Measurements from ENCODE around the gene SORBS1.

SORBS1 gene

GRCh38 chr10:95503001-95503400 is 58.2 kb downstream of the SORBS1 start:
- ChIA-PET CTCF (no interaction called here), POLR2A (no interaction called here)
- no peak for TF ChIP-seq CTCF (IDR thresholded peaks at IDR 0.05; ENCODE audit: control extremely low read depth, extremely low read depth, low read depth, missing control alignments)
- DNase-seq (ENCODE audit: extremely low spot score): no peak

DNA sequence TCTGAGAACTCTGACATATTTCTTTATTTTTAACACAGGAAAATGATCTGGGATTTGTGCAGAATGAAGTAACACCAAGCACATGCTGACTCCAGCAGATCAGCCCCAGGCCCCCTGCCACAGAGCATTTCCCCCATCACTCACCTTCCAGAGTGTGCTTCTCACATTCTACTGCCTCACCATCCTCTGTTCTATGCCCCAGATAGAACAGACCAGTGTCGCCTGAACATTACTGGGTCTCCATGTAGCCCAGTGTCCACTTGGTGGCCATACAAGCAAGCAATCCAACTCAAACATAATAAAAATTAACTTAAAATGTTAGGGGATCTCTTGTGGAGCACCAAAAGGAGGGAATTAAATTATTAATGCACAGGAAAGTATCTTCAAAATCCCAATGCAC is 58.8 kb downstream of the SORBS1 start:
- ChIA-PET CTCF (no interaction called here), POLR2A (no interaction called here)
- TF ChIP-seq CTCF (IDR thresholded peaks at IDR 0.05; ENCODE audit: control extremely low read depth, extremely low read depth, low read depth, missing control alignments): no peak
- DNase-seq (ENCODE audit: extremely low spot score): no peak

DNA sequence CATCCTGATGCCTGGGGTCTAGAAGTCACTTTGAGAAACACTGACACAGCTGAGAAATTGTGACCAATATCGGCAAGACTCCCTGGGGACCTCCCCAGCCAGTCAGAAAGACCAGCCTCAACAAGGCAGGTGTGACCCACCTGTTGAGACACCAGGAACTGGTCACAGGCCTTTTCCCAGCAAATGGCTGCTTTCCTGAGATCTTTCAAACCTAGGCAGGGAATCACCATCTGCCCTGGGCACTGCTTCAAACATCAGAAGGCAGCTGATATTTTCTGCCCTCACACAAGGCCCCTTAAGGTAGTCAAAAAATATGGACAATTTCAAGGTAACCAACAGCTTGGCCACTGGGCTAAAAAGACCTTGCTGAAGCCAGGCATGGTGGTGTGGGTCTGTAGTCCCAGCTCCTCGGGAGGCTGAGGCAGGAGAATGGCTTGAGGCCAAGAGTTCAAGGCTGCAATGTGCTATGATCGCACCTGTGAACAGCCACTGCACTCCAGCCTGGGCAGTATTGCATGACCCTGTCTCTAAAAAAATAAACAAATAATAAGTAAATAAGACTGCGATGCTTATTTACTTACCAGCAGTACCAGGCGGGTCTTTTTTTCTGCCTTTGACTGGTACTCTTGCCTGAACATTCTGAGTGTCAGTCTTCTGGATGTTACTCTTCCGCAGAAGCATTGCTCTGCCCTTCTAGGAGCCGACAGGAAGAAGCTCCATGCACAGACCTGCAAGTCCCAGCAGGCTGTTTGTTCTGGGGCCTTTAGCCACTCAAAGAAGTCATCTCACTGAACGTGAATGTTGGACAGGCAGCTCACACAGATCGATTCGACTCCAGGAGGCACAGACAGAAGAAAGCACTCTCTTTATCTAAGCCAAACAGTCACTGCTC is 59.7 kb downstream of the SORBS1 start:
- DNase-seq (ENCODE audit: extremely low spot score): no peak
- ChIA-PET CTCF (no interaction called here), POLR2A (no interaction called here)
- TF ChIP-seq CTCF (IDR thresholded peaks at IDR 0.05; ENCODE audit: control extremely low read depth, extremely low read depth, low read depth, missing control alignments): no peak

- no peak for DNase-seq (ENCODE audit: extremely low spot score)
- no peak for TF ChIP-seq CTCF (IDR thresholded peaks at IDR 0.05; ENCODE audit: control extremely low read depth, extremely low read depth, low read depth, missing control alignments)
- POLR2A ChIA-PET: no interaction called here
- CTCF ChIA-PET: no interaction called here
Measured at GRCh38 chr10:95500649-95501048, 60.5 kb downstream of the SORBS1 start.

DNA sequence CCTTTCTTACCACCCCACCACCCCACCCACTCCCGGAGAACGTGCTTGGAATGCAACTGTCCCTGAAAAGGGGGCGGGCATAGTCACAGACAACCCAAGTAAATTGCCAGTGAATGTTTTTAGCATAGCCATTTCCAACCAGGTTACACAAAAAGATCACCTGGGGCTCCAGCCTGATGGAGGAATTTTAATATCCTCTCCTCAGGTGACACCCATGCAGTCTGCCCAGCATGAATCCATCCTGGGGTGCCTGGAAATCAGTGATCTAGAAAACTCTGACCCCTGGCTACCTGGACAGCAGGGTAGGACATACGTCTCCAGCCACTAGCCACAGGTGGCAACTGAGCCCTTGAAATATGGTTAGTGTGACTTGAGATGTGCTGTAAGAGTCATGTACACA is 61.1 kb downstream of the SORBS1 start:
- CTCF ChIA-PET: no interaction called here
- no peak for TF ChIP-seq CTCF (IDR thresholded peaks at IDR 0.05; ENCODE audit: control extremely low read depth, extremely low read depth, low read depth, missing control alignments)
- POLR2A ChIA-PET: no interaction called here
- DNase-seq (ENCODE audit: extremely low spot score): no peak

DNA sequence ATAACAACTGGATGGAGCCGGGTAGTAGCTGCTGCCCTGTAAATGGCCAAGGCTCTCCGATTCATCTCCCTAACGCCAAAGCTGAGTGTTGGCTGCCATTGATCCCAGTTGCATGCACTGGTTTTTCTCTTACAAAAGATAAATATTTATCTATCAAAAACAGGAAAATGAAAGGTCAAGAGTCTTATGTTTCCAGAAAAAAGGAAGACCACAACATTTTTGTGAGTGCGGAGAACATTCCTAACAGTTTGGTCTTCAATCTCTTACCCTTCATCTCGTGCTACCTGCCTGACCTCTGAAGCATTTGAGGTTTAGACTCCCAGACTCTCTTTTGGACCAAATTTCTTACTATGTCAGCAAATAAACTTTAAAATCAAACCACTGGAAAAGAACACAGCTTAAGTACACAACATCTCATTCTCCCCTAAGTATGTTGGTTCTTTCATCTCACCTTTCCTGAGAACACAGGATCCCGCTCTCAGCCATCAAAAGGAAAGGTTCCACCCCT is 61.6 kb downstream of the SORBS1 start:
- no peak for TF ChIP-seq CTCF (IDR thresholded peaks at IDR 0.05; ENCODE audit: control extremely low read depth, extremely low read depth, low read depth, missing control alignments)
- ChIA-PET CTCF (no interaction called here), POLR2A (no interaction called here)
- no peak for DNase-seq (ENCODE audit: extremely low spot score)
